RWPE2 (cell line): ENCODE results near the gene RPTOR.

ENCODE experiments used
- ATAC-seq: fragments of 200-7000 bp; cut with Tn5 transposase; 3 replicates; pipeline ENCODE4 v1.9.1; 2021; ENCODE audit warnings: low read depth
- DNase-seq: peaks from one replicate; pipeline ENCODE4 v3.0.0-alpha.2; 2020; ENCODE audit warnings: low spot score
- H3K27ac ChIP-seq: fragments of 450-650 bp; 2 replicates; pipeline ENCODE4 v1.5.1; 2017; ENCODE audit warnings: mild to moderate bottlenecking; ENCODE audit not compliant: poor library complexity, severe bottlenecking
- H3K27me3 ChIP-seq: fragments of 250-450 bp; sonication (Bioruptor Pico); 2 replicates; pipeline ENCODE4 v1.5.1; 2021; ENCODE audit warnings: mild to moderate bottlenecking, moderate library complexity; ENCODE audit not compliant: insufficient read depth, poor library complexity, severe bottlenecking
- H3K36me3 ChIP-seq: fragments of 250-450 bp; sonication (Bioruptor Pico); 2 replicates; pipeline ENCODE4 v1.5.1; 2020; ENCODE audit warnings: low read depth, mild to moderate bottlenecking, moderate library complexity
- H3K4me1 ChIP-seq: fragments of 250-450 bp; sonication (Bioruptor Pico); 2 replicates; pipeline ENCODE4 v1.5.1; 2021; ENCODE audit warnings: mild to moderate bottlenecking, moderate library complexity; ENCODE audit not compliant: insufficient read depth, poor library complexity, severe bottlenecking
- H3K4me3 ChIP-seq: fragments of 250-450 bp; sonication (Bioruptor Pico); 2 replicates; pipeline ENCODE4 v1.5.1; 2021; ENCODE audit warnings: mild to moderate bottlenecking, moderate library complexity; ENCODE audit not compliant: severe bottlenecking
- H3K9me3 ChIP-seq: fragments of 250-450 bp; sonication (Bioruptor Pico); 2 replicates; pipeline ENCODE4 v1.5.1; 2021; ENCODE audit warnings: mild to moderate bottlenecking, moderate library complexity; ENCODE audit not compliant: severe bottlenecking
- CTCF ChIP-seq: fragments of 450-650 bp; IDR thresholded peaks from one replicate; pipeline ENCODE4 v1.5.1; 2017; ENCODE audit warnings: mild to moderate bottlenecking, moderate library complexity; ENCODE audit not compliant: poor library complexity, severe bottlenecking

Gene RPTOR

DNA sequence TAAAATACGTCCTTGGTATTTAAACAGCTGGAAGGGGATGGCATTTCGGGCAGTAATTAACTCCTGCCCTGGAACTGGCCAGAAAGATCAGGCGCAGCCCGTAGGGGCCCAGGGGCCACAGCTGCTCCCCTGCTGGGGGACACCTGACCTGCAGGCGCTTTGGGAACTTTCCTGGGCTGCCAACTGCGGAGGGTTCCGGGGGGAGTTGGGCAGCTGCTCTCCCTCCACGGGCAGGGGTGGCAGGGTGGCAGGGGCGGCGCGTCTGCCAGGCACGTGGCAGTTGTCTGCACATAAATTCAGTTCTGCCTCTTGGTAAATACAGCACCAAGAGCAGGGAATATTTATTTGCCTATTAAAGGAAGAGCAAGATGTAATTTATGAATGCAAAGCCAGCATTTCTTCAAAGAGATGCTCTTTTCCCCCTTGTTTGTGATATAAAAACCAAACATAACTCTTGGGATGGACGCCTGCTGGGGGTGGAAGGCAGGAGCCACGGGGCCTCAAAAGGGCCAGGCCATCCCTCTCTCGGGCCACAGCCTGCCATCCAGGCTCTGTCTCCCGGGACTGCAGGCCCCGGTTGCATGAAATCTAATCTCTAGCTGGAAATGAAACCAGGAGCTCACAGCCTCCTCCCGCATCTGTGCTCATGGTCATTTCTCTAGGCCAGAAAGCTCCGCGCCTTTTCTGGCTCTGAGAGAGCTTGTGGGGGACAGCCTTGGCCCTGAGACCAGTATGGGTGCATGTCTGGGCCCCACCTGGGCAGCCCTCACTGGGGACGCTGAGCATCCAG lies 417.1 kb downstream of the RPTOR start:
- DNase-seq (no peak), ATAC-seq (no peak)
- H3K36me3 ChIP-seq, result no peaks in the 10 kb centered on the region
- no peak overlapping the region for H3K4me3 ChIP-seq
- H3K27ac ChIP-seq, result no peak overlapping the region
- H3K4me1 ChIP-seq, result no peaks in the 10 kb centered on the region
- TF ChIP-seq CTCF, result no peak
- no peaks in the 10 kb centered on the region for H3K9me3 ChIP-seq
- no peaks in the 10 kb centered on the region for H3K27me3 ChIP-seq

GRCh38 chr17:80962356-80963329 lies 418.0 kb downstream of the RPTOR start:
- TF ChIP-seq CTCF, result no peak
- H3K36me3 ChIP-seq, result no peaks in the 10 kb centered on the region
- no peaks in the 10 kb centered on the region for H3K4me1 ChIP-seq
- H3K27me3 ChIP-seq, result no peaks in the 10 kb centered on the region
- no peak overlapping the region for H3K27ac ChIP-seq
- no peak for DNase-seq
- no peak for ATAC-seq
- H3K4me3 ChIP-seq, result no peak overlapping the region
- no peaks in the 10 kb centered on the region for H3K9me3 ChIP-seq

GRCh38 chr17:80963812-80964543 lies 419.3 kb downstream of the RPTOR start:
- Histone ChIP-seq H3K27me3 (no peaks in the 10 kb centered on the region), H3K36me3 (no peaks in the 10 kb centered on the region), H3K27ac (no peak overlapping the region), H3K9me3 (no peaks in the 10 kb centered on the region), H3K4me3 (no peak overlapping the region), H3K4me1 (no peaks in the 10 kb centered on the region)
- DNase-seq (no peak), ATAC-seq (no peak)
- TF ChIP-seq CTCF, result no peak

DNA sequence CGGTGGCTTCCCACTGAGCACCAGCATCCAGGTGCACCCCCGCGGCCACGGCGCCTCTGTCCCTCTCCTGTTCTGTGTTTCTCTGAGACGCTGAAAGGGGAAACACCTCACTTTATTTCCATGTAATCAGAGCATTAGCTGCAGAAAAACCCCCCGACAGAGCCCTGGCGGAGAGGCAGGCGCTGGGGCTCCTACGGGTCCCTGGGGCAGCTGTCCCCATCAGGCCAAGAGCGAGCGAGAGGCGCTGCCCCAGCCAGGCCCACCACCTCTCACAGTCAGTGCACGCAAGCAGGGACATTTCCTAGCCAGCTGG lies 419.9 kb downstream of the RPTOR start:
- no peak for DNase-seq
- H3K36me3 ChIP-seq, result no peaks in the 10 kb centered on the region
- no peaks in the 10 kb centered on the region for H3K4me1 ChIP-seq
- no peak overlapping the region for H3K4me3 ChIP-seq
- H3K27me3 ChIP-seq, result no peaks in the 10 kb centered on the region
- no peak for TF ChIP-seq CTCF
- no peak for ATAC-seq
- H3K9me3 ChIP-seq, result no peaks in the 10 kb centered on the region
- no peak overlapping the region for H3K27ac ChIP-seq
